GM23338 (cell line): Measurements from ENCODE around the gene LGI1. TPM values are rescaled to one million over a fixed set of nuclear protein-coding genes. Genes with fewer than 3 reads are reported as not detected.

Source experiments
- ATAC-seq: fragments of 200-7000 bp; cut with Tn5 transposase; 3 replicates; pipeline ENCODE4 v1.9.1; 2020
- DNase-seq: peaks from one replicate; pipeline ENCODE4 v3.0.0-alpha.2; 2015; ENCODE audit warnings: low spot score
- H2AFZ ChIP-seq: fragments of 200-600 bp; sonication (generic); 2 replicates; pipeline ENCODE4 v1.8.0; 2016; ENCODE audit warnings: antibody characterized with exemption, mild to moderate bottlenecking, moderate library complexity
- H3F3A ChIP-seq: fragments of 200-600 bp; sonication (generic); replicated peaks from 2 replicates; pipeline ENCODE4 v1.8.0; 2017; ENCODE audit warnings: antibody characterized with exemption, mixed run types, low read depth
- H3K27ac ChIP-seq: fragments of 200-600 bp; sonication (generic); 2 replicates; pipeline ENCODE4 v1.6.1; 2016; ENCODE audit warnings: low read depth
- H3K27me3 ChIP-seq: fragments of 200-600 bp; sonication (generic); 2 replicates; pipeline ENCODE4 v1.8.0; 2016; ENCODE audit warnings: mild to moderate bottlenecking, mixed run types, moderate library complexity; ENCODE audit not compliant: insufficient read depth
- H3K36me3 ChIP-seq: fragments of 200-600 bp; sonication (generic); 2 replicates; pipeline ENCODE4 v1.8.0; 2016; ENCODE audit warnings: mild to moderate bottlenecking; ENCODE audit not compliant: insufficient read depth
- H3K4me1 ChIP-seq: fragments of 200-600 bp; sonication (generic); 2 replicates; pipeline ENCODE4 v1.8.0; 2016; ENCODE audit warnings: mild to moderate bottlenecking, moderate library complexity; ENCODE audit not compliant: insufficient read depth
- H3K4me2 ChIP-seq: fragments of 200-600 bp; sonication (generic); 2 replicates; pipeline ENCODE4 v1.7.1; 2017; ENCODE audit warnings: mixed run types
- H3K4me3 ChIP-seq: fragments of 200-600 bp; sonication (generic); 2 replicates; pipeline ENCODE4 v1.6.1; 2016; ENCODE audit warnings: mixed run types
- H3K79me2 ChIP-seq: fragments of 200-600 bp; sonication (generic); replicated peaks from 2 replicates; pipeline ENCODE4 v1.8.0; 2017; ENCODE audit warnings: mild to moderate bottlenecking; ENCODE audit not compliant: insufficient read depth
- H3K9me2 ChIP-seq: fragments of 200-600 bp; sonication (generic); 2 replicates; pipeline ENCODE4 v1.8.0; 2017; ENCODE audit not compliant: insufficient read depth
- H4K20me1 ChIP-seq: fragments of 200-600 bp; sonication (generic); replicated peaks from 2 replicates; pipeline ENCODE4 v1.8.0; 2017; ENCODE audit warnings: mild to moderate bottlenecking; ENCODE audit not compliant: insufficient read depth
- H3K27ac Mint-ChIP-seq: 2 replicates; pipeline ENCODE4 v1.8.0; 2020; ENCODE audit warnings: inconsistent platforms, mild to moderate bottlenecking, moderate library complexity, mixed read lengths
- H3K27me3 Mint-ChIP-seq: 3 replicates; pipeline ENCODE4 v1.8.0; 2022; ENCODE audit warnings: low read depth, mild to moderate bottlenecking, moderate library complexity, mixed read lengths, inconsistent platforms; ENCODE audit not compliant: insufficient read depth, poor library complexity
- H3K36me3 Mint-ChIP-seq: 3 replicates; pipeline ENCODE4 v1.8.0; 2021; ENCODE audit warnings: low read depth, mild to moderate bottlenecking, inconsistent platforms, moderate library complexity, mixed read lengths
- H3K4me1 Mint-ChIP-seq: 3 replicates; pipeline ENCODE4 v1.8.0; 2020; ENCODE audit warnings: mild to moderate bottlenecking, inconsistent platforms, mixed read lengths
- H3K4me3 Mint-ChIP-seq: 3 replicates; pipeline ENCODE4 v1.8.0; 2021; ENCODE audit warnings: moderate library complexity, mild to moderate bottlenecking, inconsistent platforms, mixed read lengths
- H3K9me3 Mint-ChIP-seq: 3 replicates; pipeline ENCODE4 v1.8.0; 2020; ENCODE audit warnings: moderate library complexity, mild to moderate bottlenecking, inconsistent platforms, mixed read lengths
- CREB1 ChIP-seq: fragments of 250-450 bp; sonication (Bioruptor Pico); IDR thresholded peaks from 2 replicates; pipeline ENCODE4 v1.5.0; 2020; ENCODE audit warnings: low read depth, mild to moderate bottlenecking, moderate library complexity
- EZH2 ChIP-seq: fragments of 200-600 bp; sonication (generic); IDR thresholded peaks from one replicate; pipeline ENCODE4 v1.8.0; 2017; ENCODE audit warnings: antibody characterized with exemption, mild to moderate bottlenecking, low read depth; ENCODE audit not compliant: unreplicated experiment
- JUNB ChIP-seq: IDR thresholded peaks from one replicate; pipeline ENCODE4 v1.6.1; 2016; ENCODE audit warnings: antibody characterized with exemption; ENCODE audit not compliant: unreplicated experiment
- NANOG ChIP-seq: IDR thresholded peaks from 2 replicates; pipeline ENCODE4 v1.6.1; 2016; ENCODE audit warnings: antibody characterized with exemption, borderline replicate concordance
- POLR2AphosphoS5 ChIP-seq: IDR thresholded peaks from 2 replicates; pipeline ENCODE4 v1.6.1; 2016; ENCODE audit warnings: antibody characterized with exemption, low read depth
- STAT1 ChIP-seq: IDR thresholded peaks from one replicate; pipeline ENCODE4 v1.6.1; 2016; ENCODE audit warnings: antibody characterized with exemption; ENCODE audit not compliant: unreplicated experiment
- ZNF114 ChIP-seq: fragments of 250-450 bp; sonication (Bioruptor Pico); IDR thresholded peaks from 2 replicates; pipeline ENCODE4 v1.5.0; 2020; ENCODE audit warnings: mild to moderate bottlenecking, moderate library complexity
- ZNF331 ChIP-seq: fragments of 250-450 bp; sonication (Bioruptor Pico); IDR thresholded peaks from 2 replicates; pipeline ENCODE4 v1.5.0; 2020; ENCODE audit warnings: low read depth, mild to moderate bottlenecking, moderate library complexity
- polyA plus RNA-seq: library from polyadenylated mRNA; unstranded; fragments of >200 nt; fragmentation: Nextera tagmentation; extraction: Ambion mirVana; gene quantifications from 2 replicates; pipeline ENCODE4 v1.2.1, GENCODE V29; 2016
- total RNA-seq: library from RNA; depleted of rRNA; stranded (reverse); fragments of >200 nt; shearing (Covaris generic); gene quantifications from 2 replicates; pipeline ENCODE4 v1.2.3, GENCODE V29; 2014
- TF ChIP-seq, protein P1 (sequence below), 2 experiments: fragments of 200-600 bp in 1 of 2; sonication (generic) in 1 of 2; conservative IDR thresholded peaks; 2 replicates each; pipeline versions ENCODE4 v1.5.1 to v1.6.1; 2016 to 2017; ENCODE audit warnings: antibody characterized with exemption in 2 of 2, low read depth in 2 of 2, mild to moderate bottlenecking in 2 of 2, moderate library complexity in 1 of 2
- TF ChIP-seq, protein P2 (sequence below): IDR thresholded peaks from one replicate; pipeline ENCODE4 v1.6.1; 2018; ENCODE audit warnings: antibody characterized with exemption; ENCODE audit not compliant: unreplicated experiment
- TF ChIP-seq, protein P3 (sequence below): IDR thresholded peaks from 2 replicates; pipeline ENCODE4 v1.6.1; 2016; ENCODE audit warnings: antibody characterized with exemption

Gene LGI1
- total and polyA plus RNA-seq, 2 experiments from 2014 or later = 0.28 to 0.31 TPM

GRCh38 chr10:93768892-93769291, 11.2 kb downstream of the LGI1 start (continued):
- TF ChIP-seq, protein P1, sequence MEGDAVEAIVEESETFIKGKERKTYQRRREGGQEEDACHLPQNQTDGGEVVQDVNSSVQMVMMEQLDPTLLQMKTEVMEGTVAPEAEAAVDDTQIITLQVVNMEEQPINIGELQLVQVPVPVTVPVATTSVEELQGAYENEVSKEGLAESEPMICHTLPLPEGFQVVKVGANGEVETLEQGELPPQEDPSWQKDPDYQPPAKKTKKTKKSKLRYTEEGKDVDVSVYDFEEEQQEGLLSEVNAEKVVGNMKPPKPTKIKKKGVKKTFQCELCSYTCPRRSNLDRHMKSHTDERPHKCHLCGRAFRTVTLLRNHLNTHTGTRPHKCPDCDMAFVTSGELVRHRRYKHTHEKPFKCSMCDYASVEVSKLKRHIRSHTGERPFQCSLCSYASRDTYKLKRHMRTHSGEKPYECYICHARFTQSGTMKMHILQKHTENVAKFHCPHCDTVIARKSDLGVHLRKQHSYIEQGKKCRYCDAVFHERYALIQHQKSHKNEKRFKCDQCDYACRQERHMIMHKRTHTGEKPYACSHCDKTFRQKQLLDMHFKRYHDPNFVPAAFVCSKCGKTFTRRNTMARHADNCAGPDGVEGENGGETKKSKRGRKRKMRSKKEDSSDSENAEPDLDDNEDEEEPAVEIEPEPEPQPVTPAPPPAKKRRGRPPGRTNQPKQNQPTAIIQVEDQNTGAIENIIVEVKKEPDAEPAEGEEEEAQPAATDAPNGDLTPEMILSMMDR (conservative IDR thresholded peaks at IDR 0.05; ENCODE audit: low read depth in 2 of 2) = no peak
- TF ChIP-seq POLR2AphosphoS5 (no peak), ZNF114 (CRISPR knock-in tag) (no peak), NANOG (no peak)

GRCh38 chr10:93771354-93771753, 13.6 kb downstream of the LGI1 start:
- ATAC-seq (no peak), DNase-seq (no peak)
- Histone ChIP-seq H3K4me2 (no peak overlapping the region), H2AFZ (no peak overlapping the region), H4K20me1 (no peaks in the 10 kb centered on the region), H3K36me3 (no peaks in the 10 kb centered on the region), H3F3A (no peaks in the 10 kb centered on the region), H3K4me3 (no peak overlapping the region), H3K79me2 (no peaks in the 10 kb centered on the region), H3K27ac (no peak overlapping the region), H3K4me1 (peaks cover 11% of the 10 kb centered on the region; the same call in 1 of the 2 replicates), H3K27me3 (no peaks in the 10 kb centered on the region), H3K9me2 (0 out of 2 replicates have a peak, but pooled peaks cover 4% of the 10 kb centered on the region)
- TF ChIP-seq CREB1 (CRISPR knock-in tag) = no peak
- TF ChIP-seq EZH2 = no peak
- no peak for TF ChIP-seq POLR2AphosphoS5
- TF ChIP-seq ZNF114 (CRISPR knock-in tag) = no peak
- TF ChIP-seq, protein P2, sequence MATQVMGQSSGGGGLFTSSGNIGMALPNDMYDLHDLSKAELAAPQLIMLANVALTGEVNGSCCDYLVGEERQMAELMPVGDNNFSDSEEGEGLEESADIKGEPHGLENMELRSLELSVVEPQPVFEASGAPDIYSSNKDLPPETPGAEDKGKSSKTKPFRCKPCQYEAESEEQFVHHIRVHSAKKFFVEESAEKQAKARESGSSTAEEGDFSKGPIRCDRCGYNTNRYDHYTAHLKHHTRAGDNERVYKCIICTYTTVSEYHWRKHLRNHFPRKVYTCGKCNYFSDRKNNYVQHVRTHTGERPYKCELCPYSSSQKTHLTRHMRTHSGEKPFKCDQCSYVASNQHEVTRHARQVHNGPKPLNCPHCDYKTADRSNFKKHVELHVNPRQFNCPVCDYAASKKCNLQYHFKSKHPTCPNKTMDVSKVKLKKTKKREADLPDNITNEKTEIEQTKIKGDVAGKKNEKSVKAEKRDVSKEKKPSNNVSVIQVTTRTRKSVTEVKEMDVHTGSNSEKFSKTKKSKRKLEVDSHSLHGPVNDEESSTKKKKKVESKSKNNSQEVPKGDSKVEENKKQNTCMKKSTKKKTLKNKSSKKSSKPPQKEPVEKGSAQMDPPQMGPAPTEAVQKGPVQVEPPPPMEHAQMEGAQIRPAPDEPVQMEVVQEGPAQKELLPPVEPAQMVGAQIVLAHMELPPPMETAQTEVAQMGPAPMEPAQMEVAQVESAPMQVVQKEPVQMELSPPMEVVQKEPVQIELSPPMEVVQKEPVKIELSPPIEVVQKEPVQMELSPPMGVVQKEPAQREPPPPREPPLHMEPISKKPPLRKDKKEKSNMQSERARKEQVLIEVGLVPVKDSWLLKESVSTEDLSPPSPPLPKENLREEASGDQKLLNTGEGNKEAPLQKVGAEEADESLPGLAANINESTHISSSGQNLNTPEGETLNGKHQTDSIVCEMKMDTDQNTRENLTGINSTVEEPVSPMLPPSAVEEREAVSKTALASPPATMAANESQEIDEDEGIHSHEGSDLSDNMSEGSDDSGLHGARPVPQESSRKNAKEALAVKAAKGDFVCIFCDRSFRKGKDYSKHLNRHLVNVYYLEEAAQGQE = no peak
- TF ChIP-seq, protein P1 (conservative IDR thresholded peaks at IDR 0.05; ENCODE audit: low read depth in 2 of 2) = no peak
- TF ChIP-seq STAT1 = no peak
- no peak for TF ChIP-seq JUNB
- TF ChIP-seq, protein P3, sequence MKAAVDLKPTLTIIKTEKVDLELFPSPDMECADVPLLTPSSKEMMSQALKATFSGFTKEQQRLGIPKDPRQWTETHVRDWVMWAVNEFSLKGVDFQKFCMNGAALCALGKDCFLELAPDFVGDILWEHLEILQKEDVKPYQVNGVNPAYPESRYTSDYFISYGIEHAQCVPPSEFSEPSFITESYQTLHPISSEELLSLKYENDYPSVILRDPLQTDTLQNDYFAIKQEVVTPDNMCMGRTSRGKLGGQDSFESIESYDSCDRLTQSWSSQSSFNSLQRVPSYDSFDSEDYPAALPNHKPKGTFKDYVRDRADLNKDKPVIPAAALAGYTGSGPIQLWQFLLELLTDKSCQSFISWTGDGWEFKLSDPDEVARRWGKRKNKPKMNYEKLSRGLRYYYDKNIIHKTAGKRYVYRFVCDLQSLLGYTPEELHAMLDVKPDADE = no peak
- TF ChIP-seq ZNF331 (CRISPR knock-in tag) = no peak
- no peak for TF ChIP-seq NANOG
- H3K4me3 Mint-ChIP-seq = no peak overlapping the region
- no peaks in the 10 kb centered on the region for H3K9me3 Mint-ChIP-seq
- no peaks in the 10 kb centered on the region for H3K36me3 Mint-ChIP-seq
- no peak overlapping the region for H3K27ac Mint-ChIP-seq
- H3K27me3 Mint-ChIP-seq = peaks cover 2% of the 10 kb centered on the region
- H3K4me1 Mint-ChIP-seq = peaks cover 9% of the 10 kb centered on the region
